Measurements from ENCODE around the gene PPWD1.

Gene PPWD1

GRCh38 chr5:65562731-65563701 lies at the start of gene PPWD1, which contains the start of gene CENPK:
TSS of gene PPWD1 (plus strand) at chr5:65563296. CDS start at chr5:65563311, 15 bp downstream.
TSS of gene CENPK (minus strand) at chr5:65563168. CDS start at chr5:65554907, 8,261 bp downstream.
- H3K4me1 ChIP-seq (ENCODE audit: control insufficient read depth, insufficient read depth, low read length), result no peaks in the 10 kb centered on the region
- H3K9me3 ChIP-seq (ENCODE audit: control insufficient read depth, insufficient read depth, low read length), result no peaks in the 10 kb centered on the region
- H3K27ac ChIP-seq (ENCODE audit: low read length), result no peak within 1 kb of the TSS
- peak; percentile 89 for DNase-seq (ENCODE audit: low read depth, low spot score)
- H3K4me3 ChIP-seq (ENCODE audit: low read length), result peak within 1 kb of the TSS; percentile 90
- H3K36me3 ChIP-seq (ENCODE audit: control insufficient read depth, insufficient read depth, low read length), result no peaks in the 10 kb centered on the region
- WGBS (ENCODE audit: insufficient coverage, insufficient read length), result no CpG with 5 or more reads among the region's 54 CpGs
- no peaks in the 10 kb centered on the region for H3K27me3 ChIP-seq (ENCODE audit: control insufficient read depth, insufficient read depth, low read length)

- Histone ChIP-seq H3K27me3 (ENCODE audit: control insufficient read depth, insufficient read depth, low read length) (no peaks in the 10 kb centered on the region), H3K4me3 (ENCODE audit: low read length) (no peak overlapping the region), H3K27ac (ENCODE audit: low read length) (no peak overlapping the region), H3K9me3 (ENCODE audit: control insufficient read depth, insufficient read depth, low read length) (no peaks in the 10 kb centered on the region), H3K4me1 (ENCODE audit: control insufficient read depth, insufficient read depth, low read length) (no peaks in the 10 kb centered on the region), H3K36me3 (ENCODE audit: control insufficient read depth, insufficient read depth, low read length) (0 out of 2 replicates have a peak, but pooled peaks cover 3% of the 10 kb centered on the region)
- no CpG with 5 or more reads among the region's 3 CpGs for WGBS (ENCODE audit: insufficient coverage, insufficient read length)
- no peak for DNase-seq (ENCODE audit: low read depth, low spot score)
Measured at GRCh38 chr5:65525726-65526125, 37.4 kb upstream of the PPWD1 start.

GRCh38 chr5:65530904-65531303 lies 32.2 kb upstream of the PPWD1 start:
- H3K4me3 ChIP-seq (ENCODE audit: low read length), result no peak overlapping the region
- no peaks in the 10 kb centered on the region for H3K27me3 ChIP-seq (ENCODE audit: control insufficient read depth, insufficient read depth, low read length)
- WGBS (ENCODE audit: insufficient coverage, insufficient read length), result no CpG with 5 or more reads among the region's 1 CpG
- 0 out of 2 replicates have a peak, but pooled peaks cover 3% of the 10 kb centered on the region for H3K36me3 ChIP-seq (ENCODE audit: control insufficient read depth, insufficient read depth, low read length)
- no peaks in the 10 kb centered on the region for H3K9me3 ChIP-seq (ENCODE audit: control insufficient read depth, insufficient read depth, low read length)
- no peaks in the 10 kb centered on the region for H3K4me1 ChIP-seq (ENCODE audit: control insufficient read depth, insufficient read depth, low read length)
- no peak overlapping the region for H3K27ac ChIP-seq (ENCODE audit: low read length)
- DNase-seq (ENCODE audit: low read depth, low spot score), result no peak

GRCh38 chr5:65535529-65535987 lies 27.5 kb upstream of the PPWD1 start:
- no peaks in the 10 kb centered on the region for H3K36me3 ChIP-seq (ENCODE audit: control insufficient read depth, insufficient read depth, low read length)
- H3K4me1 ChIP-seq (ENCODE audit: control insufficient read depth, insufficient read depth, low read length), result no peaks in the 10 kb centered on the region
- no peak overlapping the region for H3K27ac ChIP-seq (ENCODE audit: low read length)
- no CpG with 5 or more reads among the region's 6 CpGs for WGBS (ENCODE audit: insufficient coverage, insufficient read length)
- DNase-seq (ENCODE audit: low read depth, low spot score), result no peak
- no peaks in the 10 kb centered on the region for H3K27me3 ChIP-seq (ENCODE audit: control insufficient read depth, insufficient read depth, low read length)
- no peaks in the 10 kb centered on the region for H3K9me3 ChIP-seq (ENCODE audit: control insufficient read depth, insufficient read depth, low read length)
- H3K4me3 ChIP-seq (ENCODE audit: low read length), result no peak overlapping the region

GRCh38 chr5:65539827-65540226 lies 23.3 kb upstream of the PPWD1 start:
- Histone ChIP-seq H3K4me3 (ENCODE audit: low read length) (no peak overlapping the region), H3K4me1 (ENCODE audit: control insufficient read depth, insufficient read depth, low read length) (no peaks in the 10 kb centered on the region), H3K36me3 (ENCODE audit: control insufficient read depth, insufficient read depth, low read length) (peaks cover 3% of the 10 kb centered on the region; the same call in 1 of the 2 replicates), H3K27me3 (ENCODE audit: control insufficient read depth, insufficient read depth, low read length) (no peaks in the 10 kb centered on the region), H3K27ac (ENCODE audit: low read length) (no peak overlapping the region), H3K9me3 (ENCODE audit: control insufficient read depth, insufficient read depth, low read length) (no peaks in the 10 kb centered on the region)
- no peak for DNase-seq (ENCODE audit: low read depth, low spot score)

GRCh38 chr5:65544473-65544872 lies 18.6 kb upstream of the PPWD1 start:
- H3K9me3 ChIP-seq (ENCODE audit: control insufficient read depth, insufficient read depth, low read length), result no peaks in the 10 kb centered on the region
- H3K4me1 ChIP-seq (ENCODE audit: control insufficient read depth, insufficient read depth, low read length), result no peaks in the 10 kb centered on the region
- no peaks in the 10 kb centered on the region for H3K27me3 ChIP-seq (ENCODE audit: control insufficient read depth, insufficient read depth, low read length)
- H3K4me3 ChIP-seq (ENCODE audit: low read length), result no peak overlapping the region
- no peak overlapping the region for H3K27ac ChIP-seq (ENCODE audit: low read length)
- WGBS (ENCODE audit: insufficient coverage, insufficient read length), result no CpG with 5 or more reads among the region's 4 CpGs
- peaks cover 3% of the 10 kb centered on the region; the same call in 1 of the 2 replicates for H3K36me3 ChIP-seq (ENCODE audit: control insufficient read depth, insufficient read depth, low read length)
- no peak for DNase-seq (ENCODE audit: low read depth, low spot score)

GRCh38 chr5:65546141-65546540 lies 17.0 kb upstream of the PPWD1 start:
- no peak for DNase-seq (ENCODE audit: low read depth, low spot score)
- Histone ChIP-seq H3K27ac (ENCODE audit: low read length) (no peak overlapping the region), H3K4me3 (ENCODE audit: low read length) (no peak overlapping the region), H3K9me3 (ENCODE audit: control insufficient read depth, insufficient read depth, low read length) (no peaks in the 10 kb centered on the region), H3K4me1 (ENCODE audit: control insufficient read depth, insufficient read depth, low read length) (no peaks in the 10 kb centered on the region), H3K27me3 (ENCODE audit: control insufficient read depth, insufficient read depth, low read length) (no peaks in the 10 kb centered on the region), H3K36me3 (ENCODE audit: control insufficient read depth, insufficient read depth, low read length) (peaks cover 4% of the 10 kb centered on the region; the same call in 1 of the 2 replicates)
- no CpG with 5 or more reads among the region's 5 CpGs for WGBS (ENCODE audit: insufficient coverage, insufficient read length)

- no peak for DNase-seq (ENCODE audit: low read depth, low spot score)
- Histone ChIP-seq H3K27ac (ENCODE audit: low read length) (no peak overlapping the region), H3K27me3 (ENCODE audit: control insufficient read depth, insufficient read depth, low read length) (no peaks in the 10 kb centered on the region), H3K9me3 (ENCODE audit: control insufficient read depth, insufficient read depth, low read length) (no peaks in the 10 kb centered on the region), H3K36me3 (ENCODE audit: control insufficient read depth, insufficient read depth, low read length) (peaks cover 2% of the 10 kb centered on the region; the same call in 1 of the 2 replicates), H3K4me3 (ENCODE audit: low read length) (no peak overlapping the region), H3K4me1 (ENCODE audit: control insufficient read depth, insufficient read depth, low read length) (no peaks in the 10 kb centered on the region)
- WGBS (ENCODE audit: insufficient coverage, insufficient read length), result no CpG with 5 or more reads among the region's 7 CpGs
Measured at GRCh38 chr5:65548281-65548680, 14.8 kb upstream of the PPWD1 start.

GRCh38 chr5:65553941-65554340 lies 9.2 kb upstream of the PPWD1 start:
- Histone ChIP-seq H3K9me3 (ENCODE audit: control insufficient read depth, insufficient read depth, low read length) (no peaks in the 10 kb centered on the region), H3K36me3 (ENCODE audit: control insufficient read depth, insufficient read depth, low read length) (peaks cover 2% of the 10 kb centered on the region; the same call in 1 of the 2 replicates), H3K4me1 (ENCODE audit: control insufficient read depth, insufficient read depth, low read length) (no peaks in the 10 kb centered on the region), H3K4me3 (ENCODE audit: low read length) (no peak overlapping the region), H3K27me3 (ENCODE audit: control insufficient read depth, insufficient read depth, low read length) (no peaks in the 10 kb centered on the region), H3K27ac (ENCODE audit: low read length) (no peak overlapping the region)
- DNase-seq (ENCODE audit: low read depth, low spot score), result no peak
- no CpG with 5 or more reads among the region's 5 CpGs for WGBS (ENCODE audit: insufficient coverage, insufficient read length)

- no peak for DNase-seq (ENCODE audit: low read depth, low spot score)
- Histone ChIP-seq H3K27ac (ENCODE audit: low read length) (no peak overlapping the region), H3K4me1 (ENCODE audit: control insufficient read depth, insufficient read depth, low read length) (no peaks in the 10 kb centered on the region), H3K27me3 (ENCODE audit: control insufficient read depth, insufficient read depth, low read length) (no peaks in the 10 kb centered on the region), H3K36me3 (ENCODE audit: control insufficient read depth, insufficient read depth, low read length) (peaks cover 2% of the 10 kb centered on the region; the same call in 1 of the 2 replicates), H3K4me3 (ENCODE audit: low read length) (no peak overlapping the region), H3K9me3 (ENCODE audit: control insufficient read depth, insufficient read depth, low read length) (no peaks in the 10 kb centered on the region)
Measured at GRCh38 chr5:65555287-65555686, 7.8 kb upstream of the PPWD1 start.
